Ishikawa (cell line): Measurements from ENCODE around the gene EFNA5.

Source experiments
- CEBPB ChIP-seq: IDR thresholded peaks from 2 replicates; pipeline ENCODE4 v1.6.1; 2012
- CREB1 ChIP-seq: IDR thresholded peaks from 2 replicates; pipeline ENCODE4 v1.6.1; 2012; ENCODE audit warnings: low read depth
- EGR1 ChIP-seq: IDR thresholded peaks from 2 replicates; pipeline ENCODE4 v1.6.1; 2012
- EP300 ChIP-seq: IDR thresholded peaks from 2 replicates; pipeline ENCODE4 v1.6.1; 2012; ENCODE audit warnings: borderline replicate concordance
- FOXM1 ChIP-seq: IDR thresholded peaks from 2 replicates; pipeline ENCODE4 v1.6.1; 2012; ENCODE audit warnings: low read depth, borderline replicate concordance
- RAD21 ChIP-seq: IDR thresholded peaks from 2 replicates; pipeline ENCODE4 v1.6.1; 2012; ENCODE audit warnings: low read depth
- TAF1 ChIP-seq: IDR thresholded peaks from 2 replicates; pipeline ENCODE4 v1.6.1; 2012; ENCODE audit warnings: low read depth, mild to moderate bottlenecking
- TCF12 ChIP-seq: IDR thresholded peaks from 2 replicates; pipeline ENCODE4 v1.6.1; 2012; ENCODE audit warnings: low read depth
- TEAD4 ChIP-seq: IDR thresholded peaks from 2 replicates; pipeline ENCODE4 v1.6.1; 2012
- USF1 ChIP-seq: IDR thresholded peaks from 2 replicates; pipeline ENCODE4 v1.6.1; 2012
- YY1 ChIP-seq: IDR thresholded peaks from 2 replicates; pipeline ENCODE4 v1.6.1; 2012; ENCODE audit warnings: low read depth
- ZBTB7A ChIP-seq: IDR thresholded peaks from 2 replicates; pipeline ENCODE4 v1.6.1; 2012; ENCODE audit warnings: low read depth

- TF ChIP-seq USF1: no peak
- no peak for TF ChIP-seq YY1
- no peak for TF ChIP-seq CREB1
- TF ChIP-seq TAF1: no peak
- TF ChIP-seq TEAD4: no peak
- TF ChIP-seq EP300: no peak
- no peak for TF ChIP-seq RAD21
- TF ChIP-seq EGR1: no peak
- TF ChIP-seq CEBPB: no peak
- no peak for TF ChIP-seq ZBTB7A
- TF ChIP-seq FOXM1: no peak
- no peak for TF ChIP-seq TCF12
Observed at GRCh38 chr5:107418071-107418470, 252.7 kb downstream of the EFNA5 start.
